NCI-H748 treated with DMSO at 0.1 percent for 48 hours (cell line): ENCODE data around the gene GMPPB.
"Not testable (repeated sequence)": the region's sequence is repeated elsewhere in the genome, so short reads cannot be mapped to it uniquely, and the experiment has no call there.

Experiments
- DNase-seq: peaks from one replicate; lab custom pipeline; 2025; lab: John Stamatoyannopoulos, UW

GMPPB gene

DNA sequence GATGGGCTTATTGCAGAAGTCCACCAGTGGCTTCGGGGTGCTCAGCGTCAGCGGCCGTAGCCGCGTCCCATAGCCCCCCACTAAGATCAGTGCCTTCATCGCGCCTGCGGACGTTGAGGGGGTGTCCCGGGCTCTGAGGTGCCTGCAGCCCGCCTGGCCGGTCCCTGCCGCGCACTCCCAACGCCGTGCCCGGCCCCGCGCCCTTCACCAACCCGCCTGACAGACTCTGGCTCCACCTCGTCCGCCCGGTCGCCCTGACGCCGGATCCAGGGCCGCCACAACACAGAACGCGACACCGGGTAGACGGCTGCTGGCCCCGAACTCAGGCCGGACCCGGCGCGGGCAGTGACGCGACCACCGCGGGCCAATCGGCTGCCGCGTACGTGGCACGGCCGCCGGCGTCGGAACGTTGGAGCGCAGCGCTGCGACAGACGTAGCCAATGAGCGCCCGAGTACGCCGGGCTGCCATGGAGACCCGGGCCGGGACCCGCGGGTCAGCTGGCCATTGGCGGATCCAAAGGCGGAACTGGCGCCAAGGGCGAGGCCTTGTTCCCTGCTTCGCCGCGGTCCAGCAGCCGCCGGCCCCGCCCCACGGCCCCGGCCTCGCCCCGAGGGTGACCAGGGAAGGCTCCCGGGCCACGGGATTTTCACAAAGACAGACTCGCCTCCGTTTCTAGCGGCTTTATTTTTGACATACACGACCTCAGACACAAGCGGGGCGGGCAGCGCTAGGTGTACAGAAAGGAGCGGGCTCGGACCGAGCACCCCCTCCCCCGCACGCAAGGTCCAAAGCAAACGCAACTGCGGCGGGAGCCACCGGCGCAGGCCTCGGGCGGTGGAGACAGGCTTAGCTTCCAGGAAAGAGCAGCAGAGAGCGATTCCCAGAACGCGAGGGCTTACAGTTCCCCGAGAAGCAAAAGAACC lies at the start of gene GMPPB:
GMPPB (minus strand) TSS at position 324 of the 924 bp plus-strand sequence; CDS start at position 99, 225 bp downstream.
- DNase-seq = peak; percentile 83

DNA sequence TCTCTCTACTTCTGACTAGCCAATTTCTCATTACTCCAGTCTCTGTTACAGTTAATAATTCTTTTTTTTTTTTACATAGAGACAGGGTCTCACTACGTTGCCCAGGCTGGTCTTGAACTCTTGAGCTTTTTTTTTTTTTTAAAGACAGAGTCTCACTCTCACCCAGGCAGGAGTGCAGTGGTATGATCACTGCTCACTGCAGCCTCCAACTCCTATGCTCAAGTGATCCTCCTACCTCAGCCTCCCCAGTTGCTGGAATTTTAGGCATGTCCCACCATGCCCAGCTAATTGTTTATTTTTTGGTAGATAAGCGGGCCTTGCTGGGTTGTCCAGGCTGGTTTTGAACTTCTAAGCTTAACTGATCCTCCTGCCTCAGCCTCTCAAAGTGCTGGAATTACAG lies 49.0 kb upstream of the GMPPB start:
- no peak for DNase-seq

DNA sequence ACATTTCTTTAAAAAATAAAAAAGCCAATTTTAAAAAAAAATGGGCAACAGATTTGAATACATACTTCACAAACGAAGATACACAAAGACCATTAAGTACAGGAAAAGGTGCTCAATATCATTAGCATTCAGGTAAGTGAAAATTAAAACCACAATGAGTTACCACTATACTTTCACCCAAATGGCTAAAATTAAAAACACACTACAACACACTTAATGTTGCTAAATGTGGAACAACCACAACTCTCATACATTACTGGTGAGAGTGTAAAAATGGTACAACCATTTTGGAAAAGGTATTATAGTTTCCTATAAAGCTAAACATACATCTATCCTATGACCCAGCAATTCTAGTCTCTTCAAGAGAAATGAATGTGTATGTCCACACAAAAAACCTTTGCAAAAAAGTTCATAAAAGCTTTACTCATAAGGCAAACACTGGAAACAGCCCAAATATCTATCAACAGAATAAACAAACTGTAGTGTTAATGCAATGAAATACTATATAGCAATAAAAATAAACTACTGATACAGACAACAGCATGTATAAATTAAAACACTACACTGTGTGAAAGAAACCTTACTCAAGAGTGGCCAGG lies 47.7 kb upstream of the GMPPB start:
- DNase-seq = no peak

DNA sequence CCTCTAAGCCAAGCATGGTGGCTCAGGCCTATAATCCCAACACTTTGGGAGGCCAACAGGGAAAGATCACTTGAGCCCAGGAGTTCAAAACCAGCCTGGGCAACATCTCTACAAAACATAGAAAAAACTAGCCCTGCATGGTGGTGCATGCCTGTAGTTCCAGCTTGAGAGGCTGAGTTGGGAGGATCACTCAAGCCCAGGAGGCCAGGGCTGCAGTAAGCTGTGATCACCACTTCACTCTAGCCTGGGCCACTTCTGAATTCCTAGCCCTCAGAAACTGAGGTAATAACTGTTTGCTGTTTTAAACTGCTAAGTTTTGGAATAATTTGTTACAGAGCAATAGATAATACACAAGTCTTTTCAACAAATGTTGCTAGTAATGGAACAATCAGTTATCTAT lies 46.2 kb upstream of the GMPPB start:
- DNase-seq = no peak

DNA sequence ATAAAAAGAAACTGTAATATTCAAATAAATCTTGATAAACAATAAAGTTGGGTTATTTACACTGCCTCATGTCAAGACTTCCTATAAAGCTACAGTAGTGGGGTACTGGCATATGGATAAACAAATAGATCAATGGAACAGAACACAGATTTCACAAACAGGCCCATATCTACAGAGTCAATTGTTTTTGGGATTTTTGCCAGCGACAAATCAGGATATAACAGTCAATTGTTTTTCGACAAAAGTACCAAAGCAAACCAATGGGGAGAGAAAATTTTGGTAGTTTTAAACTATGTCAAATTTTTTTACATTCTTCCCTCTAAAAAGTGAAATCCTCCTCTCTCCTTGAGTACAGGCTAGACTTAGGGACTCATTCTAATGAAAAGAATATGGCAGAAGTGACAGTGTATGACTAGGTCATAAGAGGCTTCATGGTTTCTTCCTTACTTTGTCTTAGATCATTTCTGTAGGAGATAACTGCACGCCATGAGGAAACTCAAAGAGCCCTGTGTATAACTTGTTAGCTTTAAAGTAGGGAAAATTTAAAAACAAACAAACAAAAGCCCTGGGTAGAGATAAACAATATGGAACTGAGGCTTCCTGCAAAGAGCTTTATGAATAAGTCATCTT lies 45.6 kb upstream of the GMPPB start:
- DNase-seq = no peak

DNA sequence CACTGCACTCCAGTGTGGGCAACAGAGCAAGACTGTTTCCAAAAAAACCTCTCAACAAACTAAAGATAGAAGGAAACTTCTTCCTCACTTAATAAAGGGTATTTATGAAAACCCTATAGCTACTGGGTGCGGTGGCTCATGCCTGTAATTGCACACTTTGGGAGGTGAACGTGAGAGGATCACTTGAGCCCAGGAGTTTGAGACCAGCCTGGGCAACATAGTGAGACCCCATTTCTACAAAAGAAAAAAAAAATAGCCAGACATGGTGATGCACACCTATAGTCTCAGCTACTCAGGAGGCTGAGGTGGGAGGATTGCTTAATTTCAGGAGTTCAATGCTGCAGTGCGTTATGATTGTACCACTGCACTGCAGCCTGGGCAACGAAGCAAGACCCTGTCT lies 40.2 kb upstream of the GMPPB start:
- no peak for DNase-seq

DNA sequence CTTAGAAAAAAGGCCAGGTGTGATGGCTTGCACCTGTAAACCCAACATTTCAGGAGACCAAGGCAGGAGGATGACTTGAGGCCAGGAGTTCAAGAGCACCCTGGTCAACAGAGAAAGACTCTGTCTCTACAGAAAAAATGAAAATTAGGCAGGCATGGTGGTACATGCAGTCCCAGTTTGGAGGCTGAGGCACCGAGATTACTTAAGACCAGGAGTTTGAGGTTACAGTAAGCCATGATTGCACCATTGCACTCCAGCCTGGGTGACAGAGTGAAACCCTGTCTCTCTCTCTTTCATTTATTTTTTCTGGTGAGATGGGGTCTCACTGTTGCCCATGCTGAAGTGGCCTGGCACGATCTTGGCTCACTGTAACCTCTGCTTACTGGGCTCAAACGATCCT lies 37.9 kb upstream of the GMPPB start:
- no peak for DNase-seq

DNA sequence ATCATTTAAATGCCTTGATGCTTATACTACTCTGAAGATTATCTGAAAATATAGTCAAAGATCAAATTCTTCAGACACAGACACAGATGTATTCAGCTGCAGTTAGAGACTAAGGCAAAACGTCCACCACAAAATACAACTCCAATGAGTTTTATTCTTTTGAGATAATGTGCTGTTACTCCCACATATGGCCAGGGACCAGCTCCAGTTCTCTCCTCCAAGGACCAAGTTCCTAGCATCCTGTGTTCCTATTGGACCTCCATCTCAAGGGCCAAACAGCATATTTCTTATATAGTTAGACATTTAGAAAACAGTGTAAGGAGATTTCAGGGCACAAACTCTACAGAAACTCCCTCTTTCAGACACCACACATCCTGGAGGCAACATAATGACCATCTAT lies 35.5 kb upstream of the GMPPB start:
- DNase-seq = no peak

DNA sequence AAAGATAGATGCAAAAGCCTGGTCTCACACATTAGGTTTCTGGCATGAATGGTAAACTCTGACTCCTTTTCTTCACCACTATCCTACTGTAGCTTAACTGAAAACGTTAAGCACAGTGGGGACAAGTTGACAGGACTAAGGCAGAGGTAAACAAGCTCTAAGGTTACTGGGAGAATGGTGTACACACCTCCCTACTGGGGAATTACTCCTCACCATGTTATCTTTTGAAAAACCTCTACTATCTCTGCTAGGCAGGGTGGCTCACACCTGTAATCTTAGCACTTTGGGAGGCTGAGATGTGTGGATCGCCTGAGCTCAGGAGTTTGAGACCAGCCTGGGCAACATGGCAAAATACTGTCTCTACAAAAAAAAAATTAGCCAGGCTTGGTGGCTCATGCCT lies 33.4 kb upstream of the GMPPB start:
- no peak for DNase-seq

DNA sequence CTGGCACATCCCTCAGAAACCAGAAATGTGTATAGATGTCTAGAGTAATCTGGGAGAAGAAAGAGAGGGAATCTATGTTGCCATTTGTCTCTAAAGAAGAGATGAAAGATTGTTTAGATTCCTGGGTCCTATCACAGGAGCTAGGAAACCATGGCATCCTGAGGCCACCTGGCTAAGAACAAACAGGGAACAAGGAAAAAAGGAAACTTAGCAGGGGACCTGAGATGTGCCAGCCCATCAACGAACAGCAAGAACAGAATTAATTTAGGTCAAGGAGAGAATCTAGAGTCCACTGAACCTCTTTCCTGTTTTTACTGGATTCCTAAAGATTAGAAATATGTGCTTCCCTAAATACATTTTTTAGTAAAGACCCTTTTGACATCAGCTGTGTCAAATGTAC lies 32.3 kb upstream of the GMPPB start:
- no peak for DNase-seq

DNA sequence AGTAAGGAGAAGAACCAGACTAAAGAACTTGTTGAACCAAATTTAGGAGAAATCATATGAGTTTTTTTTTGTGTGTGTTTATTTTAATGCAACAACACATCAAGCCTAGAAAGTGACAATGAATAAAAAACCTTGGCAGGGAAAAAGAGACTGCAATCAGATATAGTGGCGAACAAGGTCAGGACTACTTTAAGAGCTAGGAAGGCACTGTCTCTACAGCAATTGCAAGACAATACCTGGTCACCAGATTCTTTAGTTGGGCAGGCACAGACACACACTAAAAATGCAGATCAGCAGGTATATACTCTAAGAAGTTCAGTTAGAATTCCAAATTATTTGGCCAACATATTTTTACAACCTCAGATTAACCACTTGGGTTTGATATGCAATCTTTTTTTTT lies 30.8 kb upstream of the GMPPB start:
- no peak for DNase-seq

DNA sequence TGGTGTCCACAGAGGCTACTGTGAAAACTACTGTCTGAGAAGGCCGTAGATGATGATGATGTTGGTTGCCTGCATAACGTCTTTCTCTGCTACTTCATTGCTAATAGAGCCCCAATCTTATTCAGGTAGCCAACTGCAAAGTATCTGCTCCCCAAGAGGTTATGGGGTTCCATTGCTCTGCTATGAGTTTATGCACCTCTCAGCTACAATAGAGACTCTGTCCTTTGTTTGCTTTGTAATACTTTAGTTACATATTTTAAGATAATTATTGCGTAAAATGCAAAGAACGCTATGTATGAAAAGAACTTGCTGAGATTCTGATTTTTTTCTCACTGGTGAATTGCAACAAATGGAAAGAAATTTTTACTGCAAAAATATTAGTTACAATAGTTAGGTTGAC lies 27.8 kb upstream of the GMPPB start:
- DNase-seq = no peak

DNA sequence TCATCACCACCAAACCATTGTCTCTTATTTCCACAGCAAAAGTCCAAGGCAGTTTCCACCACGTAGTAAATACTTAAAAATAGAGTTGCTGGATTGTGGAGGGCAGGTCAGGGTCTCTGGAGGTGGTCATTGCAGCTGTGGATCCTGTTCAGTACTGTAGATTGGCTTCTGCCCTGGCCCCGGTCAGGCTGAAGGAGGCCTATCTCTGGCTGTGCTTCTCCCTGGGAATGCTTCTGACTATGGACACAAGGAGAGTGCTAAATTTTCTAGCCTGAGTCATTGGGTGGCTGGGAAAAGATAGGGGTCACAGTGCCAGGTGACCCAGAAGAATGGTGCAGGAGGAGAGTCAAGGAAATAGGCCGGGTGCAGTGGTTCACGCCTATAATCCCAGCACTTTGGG lies 26.3 kb upstream of the GMPPB start:
- DNase-seq = no peak

DNA sequence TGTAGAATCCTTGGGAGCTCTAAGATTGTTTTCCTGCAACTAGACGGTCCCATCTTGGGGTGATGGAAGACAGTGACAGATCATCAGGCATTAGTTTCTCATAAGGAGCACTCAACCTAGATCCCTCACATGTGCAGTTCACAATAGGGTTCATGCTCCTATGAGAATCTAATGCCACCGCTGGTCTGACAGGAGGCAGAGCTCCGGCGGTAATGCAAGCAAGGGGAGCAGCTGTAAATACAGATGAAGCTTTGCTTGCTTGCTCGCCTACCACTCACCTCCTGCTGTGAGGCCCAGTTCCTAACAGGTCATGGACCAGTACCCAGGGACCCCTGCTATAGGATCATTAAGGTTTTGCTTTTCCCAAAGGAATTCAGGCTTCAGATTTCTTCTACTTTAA lies 25.1 kb upstream of the GMPPB start:
- DNase-seq = not testable (repeated sequence)

DNA sequence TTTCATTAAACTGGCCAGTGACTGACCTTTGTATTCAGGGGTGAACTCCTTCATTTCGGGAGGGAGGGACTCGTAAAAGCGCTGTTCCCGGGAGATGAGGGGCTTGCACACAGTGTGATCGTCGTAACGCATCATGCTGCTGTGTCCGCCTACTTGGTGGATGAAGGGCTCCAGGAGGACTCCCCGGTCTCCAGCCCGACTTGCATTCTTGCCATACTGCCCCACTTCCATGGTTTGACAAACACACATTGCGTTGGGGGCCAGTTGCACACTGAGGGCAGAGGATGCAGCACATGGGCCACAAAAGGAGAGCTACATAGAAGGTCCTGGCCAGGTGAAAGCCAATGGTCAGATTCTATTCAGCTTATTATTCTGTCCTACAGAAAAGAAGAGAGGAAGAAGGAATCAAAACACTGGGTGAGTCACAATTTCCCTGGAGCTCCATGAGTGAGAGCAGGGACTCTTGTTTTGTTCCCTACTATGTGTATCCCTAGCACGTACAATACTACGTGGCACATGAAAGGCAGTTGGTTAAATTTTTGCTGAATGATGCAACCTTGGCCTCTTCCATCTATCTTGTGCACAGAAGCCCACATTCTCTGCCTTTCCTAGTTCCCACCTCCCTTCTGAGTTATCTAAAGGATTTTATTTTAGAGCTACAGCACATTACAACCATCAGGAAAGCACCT lies 24.2 kb upstream of the GMPPB start:
- no peak for DNase-seq

DNA sequence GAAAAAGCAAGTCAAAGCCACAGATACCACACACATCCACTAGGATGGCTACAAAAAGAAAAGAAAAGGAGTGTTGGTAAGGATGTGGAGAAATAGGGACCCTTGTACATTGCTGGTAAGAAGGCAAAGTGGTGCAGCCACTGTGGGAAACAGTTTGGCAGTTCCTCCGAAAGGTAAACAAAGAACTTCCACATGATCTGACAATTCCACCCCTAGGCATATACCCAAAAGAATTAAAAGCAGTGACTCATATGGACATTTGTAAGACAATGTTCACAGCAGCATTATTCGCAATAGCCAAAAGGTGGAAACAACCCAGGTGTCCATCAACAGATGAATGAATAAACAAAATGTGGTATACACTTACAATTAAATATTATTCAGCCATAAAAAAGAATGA lies 22.2 kb upstream of the GMPPB start:
- DNase-seq = no peak

DNA sequence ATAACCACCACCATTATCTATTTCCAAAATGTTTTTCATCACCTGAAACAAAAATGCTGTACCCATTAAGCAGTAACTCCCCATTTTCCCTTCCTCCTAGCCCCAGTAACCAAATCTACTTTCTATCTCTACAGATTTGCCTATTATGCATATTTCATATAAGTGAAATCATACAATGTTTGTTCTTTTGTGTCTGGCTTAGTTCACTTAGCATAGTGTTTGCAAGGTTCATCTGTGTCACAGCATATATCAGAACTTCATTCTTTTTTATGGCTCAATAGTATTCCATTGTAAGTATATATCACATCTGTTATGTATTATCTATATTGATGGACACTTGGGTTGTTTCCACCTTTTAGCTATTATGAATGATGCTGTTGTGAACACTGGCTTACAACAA lies 16.7 kb upstream of the GMPPB start:
- DNase-seq = no peak

DNA sequence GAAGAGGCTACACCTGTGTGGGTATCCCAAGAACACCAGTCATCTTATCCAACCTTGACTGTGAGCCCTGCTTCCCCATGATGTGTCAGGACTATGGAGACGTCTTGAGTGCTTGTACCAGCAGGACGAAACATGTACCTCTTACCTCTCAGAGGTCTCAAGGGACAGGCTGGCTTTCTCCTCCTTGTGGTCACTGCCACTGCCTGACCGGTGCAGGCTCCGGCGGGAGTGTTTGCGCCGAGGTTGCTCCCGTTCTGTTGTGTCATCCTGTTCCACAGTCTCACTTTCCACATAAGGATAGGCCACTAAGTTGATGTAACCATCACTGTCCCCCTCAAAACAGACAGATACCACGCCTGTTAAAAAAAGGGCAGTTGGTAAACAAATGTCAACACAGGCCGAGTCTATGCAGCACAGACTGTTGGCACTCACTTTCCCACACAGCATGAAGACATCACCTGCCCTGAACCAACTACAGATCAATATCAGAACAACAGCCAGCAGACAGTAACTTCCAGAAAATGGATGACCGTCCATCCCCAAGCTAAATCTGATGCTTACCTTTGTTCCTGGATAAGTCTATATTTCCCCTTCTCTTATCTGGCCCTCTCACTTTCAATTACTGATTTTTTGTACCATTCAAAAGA lies 14.4 kb upstream of the GMPPB start:
- DNase-seq = no peak

DNA sequence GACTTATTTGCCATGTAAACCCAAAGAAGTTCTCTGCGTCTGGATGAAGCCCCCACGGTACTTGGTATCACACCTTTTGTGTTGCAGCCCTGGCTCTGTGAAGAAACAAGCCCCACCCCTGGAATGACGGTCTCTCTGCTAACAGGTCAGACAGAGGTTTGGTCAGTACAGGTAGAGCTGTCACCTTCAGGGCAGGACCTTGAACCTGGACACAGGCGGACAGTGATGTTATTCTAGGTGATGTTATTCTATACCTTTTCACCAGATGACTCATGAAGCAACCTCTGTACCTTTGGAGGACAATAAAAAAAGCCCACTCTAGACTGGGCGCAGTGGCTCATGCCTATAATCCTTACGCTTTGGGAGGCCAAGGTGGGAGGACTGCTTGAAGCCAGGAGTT lies 11.0 kb upstream of the GMPPB start:
- no peak for DNase-seq

DNA sequence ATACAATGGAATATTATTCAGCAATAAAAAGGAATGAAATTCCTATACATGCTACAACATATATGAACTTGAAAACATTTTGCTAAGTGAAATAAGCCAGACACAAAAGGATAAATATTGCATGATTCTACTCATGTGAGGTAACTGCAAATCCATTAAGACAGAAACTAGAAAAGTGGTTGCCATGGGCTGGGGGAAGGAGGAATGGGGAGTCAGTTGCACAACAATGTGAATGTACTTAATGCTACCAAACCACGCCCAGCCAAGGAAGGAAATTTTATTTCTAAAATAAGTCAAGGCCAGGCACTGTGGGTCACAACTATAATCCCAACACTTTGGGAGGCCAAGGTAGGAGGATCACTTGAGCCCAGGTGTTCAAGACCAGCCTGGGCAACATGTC lies 9.8 kb upstream of the GMPPB start:
- DNase-seq = no peak

DNA sequence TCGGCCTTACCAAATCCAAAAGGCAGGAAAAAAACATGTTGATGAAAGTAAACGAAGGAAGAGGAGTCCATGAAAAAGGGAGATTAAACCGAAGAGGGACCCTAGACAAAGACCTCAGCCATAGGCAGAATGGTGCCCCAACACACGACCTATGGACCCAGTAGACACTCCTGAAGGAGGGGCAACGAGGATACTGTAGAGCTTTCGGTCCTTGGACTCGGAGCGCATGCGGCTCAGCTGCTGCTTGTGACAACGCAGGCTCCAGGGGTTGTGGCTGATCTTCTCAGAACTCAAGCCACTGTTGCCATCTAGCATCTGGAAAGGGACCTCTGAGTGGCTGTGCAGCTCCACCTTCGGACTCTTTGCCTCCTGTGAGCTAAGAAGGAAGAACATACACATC lies 8.8 kb upstream of the GMPPB start:
- DNase-seq = no peak

DNA sequence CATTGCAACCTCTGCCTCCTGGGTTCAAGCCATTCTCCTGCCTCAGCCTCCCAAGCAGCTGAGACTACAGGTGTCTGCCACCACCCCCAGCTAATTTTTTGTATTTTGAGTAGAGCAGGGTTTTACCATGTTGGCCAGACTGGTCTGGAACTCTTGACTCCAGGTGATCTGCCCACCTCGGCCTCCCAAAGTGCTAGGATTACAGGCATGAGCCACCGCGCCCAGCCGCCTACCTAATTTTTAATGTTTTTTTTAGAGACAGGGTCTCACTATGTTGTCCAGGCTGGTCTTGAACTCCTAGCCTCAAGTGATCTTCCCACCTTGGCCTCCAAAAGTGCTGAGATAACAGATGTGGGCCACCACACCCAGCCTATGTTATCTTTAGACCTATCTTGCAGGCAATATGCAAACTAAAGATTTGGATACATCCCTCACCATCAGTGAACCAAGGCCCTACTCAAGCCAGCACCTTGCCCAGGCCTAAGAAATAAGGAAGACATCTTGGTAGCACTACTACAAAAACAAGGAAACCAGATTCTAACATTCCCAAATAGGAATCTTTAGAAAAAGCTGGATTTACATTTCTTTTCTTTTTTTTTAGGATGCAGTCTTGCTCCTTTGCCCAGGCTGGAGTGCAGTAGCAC lies 6.3 kb upstream of the GMPPB start:
- DNase-seq = no peak
